ENCODE measurements around the gene UBE2D1. TPM values are rescaled to one million over a fixed set of nuclear protein-coding genes. Genes with fewer than 3 reads are reported as not detected.

UBE2D1 gene
- total and polyA plus RNA-seq, 2 donors (not counting 3 experiments of a cell fraction or from before 2014, with no cell fraction given): 13.5 to 14.5 TPM

DNA sequence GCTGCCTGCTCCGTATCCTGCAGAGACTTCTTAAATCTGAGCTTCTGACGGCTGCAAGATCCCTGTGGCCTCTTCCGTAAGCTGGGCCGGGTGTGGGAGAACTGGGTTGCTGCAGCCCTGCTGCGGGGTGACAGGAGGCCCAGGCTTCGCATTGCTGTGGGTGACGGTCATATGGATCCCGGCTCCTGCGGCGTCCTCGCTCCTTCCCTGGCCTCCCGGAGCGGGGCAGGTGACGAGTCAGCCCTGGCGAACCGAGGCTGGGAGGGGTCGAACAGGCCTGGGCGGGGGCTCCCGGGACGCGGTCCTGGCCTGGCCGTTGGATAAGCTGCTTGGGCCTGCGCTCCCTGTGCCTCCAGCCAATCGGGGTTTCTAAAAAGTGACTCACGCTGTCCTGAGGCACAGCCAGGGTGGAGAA is 7.8 kb upstream of the UBE2D1 start:
- no peaks in the 10 kb centered on the region for H3K36me3 ChIP-seq (ENCODE audit: control insufficient read depth in 2 of 2, extremely low read depth in 1 of 2, insufficient read depth in 2 of 2, low read length in 2 of 2)
- H3K4me1 ChIP-seq (ENCODE audit: control insufficient read depth, extremely low read depth, insufficient read depth, low read length): no peaks in the 10 kb centered on the region
- POLR2A ChIA-PET: no interaction called here
- H3K4me2 ChIP-seq (ENCODE audit: insufficient read depth, low read length): no peak overlapping the region
- no peaks in the 10 kb centered on the region for H3K79me2 ChIP-seq (ENCODE audit: control insufficient read depth, insufficient read depth, low read length)
- no peak overlapping the region for H3K27ac ChIP-seq (ENCODE audit: insufficient read depth, low read depth, low read length)
- dilution Hi-C loops (cut with MboI; ENCODE audit: extremely low pct_ligation_motif_present, low sequenced_read_pairs): no loop called here
- H3K9me1 ChIP-seq (replicated peaks; ENCODE audit: control insufficient read depth, extremely low read depth, insufficient read depth, low read length): no peaks in the 10 kb centered on the region
- peak overlapping the region; percentile 78 for H2AFZ ChIP-seq (ENCODE audit: low read depth, low read length)
- peaks cover 11 to 30% of the 10 kb centered on the region in 2 experiments for H3K27me3 ChIP-seq (ENCODE audit: control insufficient read depth in 2 of 2, insufficient read depth in 2 of 2, low read length in 2 of 2)
- intact Hi-C loops (cut with micrococcal nuclease): no loop called here
- H3K4me3 ChIP-seq (replicated peaks in 1 of 3; ENCODE audit: insufficient read depth in 1 of 3, low read depth in 1 of 3, low read length in 3 of 3): peak overlapping the region in 1 of 3 experiments; percentile 14
- no peaks in the 10 kb centered on the region for H3K9me3 ChIP-seq (replicated peaks; ENCODE audit: control insufficient read depth, insufficient read depth, low read length)
- DNase-seq (ENCODE audit: low read depth, low spot score) (peak; percentile 4), FAIRE-seq (no peak)
- H3K9ac ChIP-seq (replicated peaks; ENCODE audit: extremely low read depth, insufficient read depth, low read length): no peak overlapping the region
- no peak for TF ChIP-seq JUN (IDR thresholded peaks at IDR 0.05; ENCODE audit: borderline replicate concordance, insufficient read depth, insufficient read length, low read depth)
- TF ChIP-seq FOS (IDR thresholded peaks at IDR 0.05; ENCODE audit: borderline replicate concordance, insufficient read depth, low read length): no peak
- TF ChIP-seq, protein P1, sequence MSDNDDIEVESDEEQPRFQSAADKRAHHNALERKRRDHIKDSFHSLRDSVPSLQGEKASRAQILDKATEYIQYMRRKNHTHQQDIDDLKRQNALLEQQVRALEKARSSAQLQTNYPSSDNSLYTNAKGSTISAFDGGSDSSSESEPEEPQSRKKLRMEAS (IDR thresholded peaks at IDR 0.05; ENCODE audit: insufficient read depth, insufficient read length): no peak
- no peak for TF ChIP-seq MYC (IDR thresholded peaks at IDR 0.05; ENCODE audit: low read depth, low read length)
- TF ChIP-seq, protein P2, sequence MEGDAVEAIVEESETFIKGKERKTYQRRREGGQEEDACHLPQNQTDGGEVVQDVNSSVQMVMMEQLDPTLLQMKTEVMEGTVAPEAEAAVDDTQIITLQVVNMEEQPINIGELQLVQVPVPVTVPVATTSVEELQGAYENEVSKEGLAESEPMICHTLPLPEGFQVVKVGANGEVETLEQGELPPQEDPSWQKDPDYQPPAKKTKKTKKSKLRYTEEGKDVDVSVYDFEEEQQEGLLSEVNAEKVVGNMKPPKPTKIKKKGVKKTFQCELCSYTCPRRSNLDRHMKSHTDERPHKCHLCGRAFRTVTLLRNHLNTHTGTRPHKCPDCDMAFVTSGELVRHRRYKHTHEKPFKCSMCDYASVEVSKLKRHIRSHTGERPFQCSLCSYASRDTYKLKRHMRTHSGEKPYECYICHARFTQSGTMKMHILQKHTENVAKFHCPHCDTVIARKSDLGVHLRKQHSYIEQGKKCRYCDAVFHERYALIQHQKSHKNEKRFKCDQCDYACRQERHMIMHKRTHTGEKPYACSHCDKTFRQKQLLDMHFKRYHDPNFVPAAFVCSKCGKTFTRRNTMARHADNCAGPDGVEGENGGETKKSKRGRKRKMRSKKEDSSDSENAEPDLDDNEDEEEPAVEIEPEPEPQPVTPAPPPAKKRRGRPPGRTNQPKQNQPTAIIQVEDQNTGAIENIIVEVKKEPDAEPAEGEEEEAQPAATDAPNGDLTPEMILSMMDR (IDR thresholded peaks at IDR 0.05; ENCODE audit: extremely low read depth in 1 of 2, insufficient read depth in 1 of 2, low read depth in 1 of 2, low read length in 2 of 2): no peak
- TF ChIP-seq POLR2AphosphoS5 (IDR thresholded peaks at IDR 0.05; ENCODE audit: insufficient read depth, low read depth, low read length): no peak
- TF ChIP-seq EZH2 (IDR thresholded peaks at IDR 0.05; ENCODE audit: borderline replicate concordance, low read depth, low read length, severe bottlenecking): no peak
- TF ChIP-seq POLR2A (IDR thresholded peaks at IDR 0.05; ENCODE audit: low read depth, low read length): no peak
- TF ChIP-seq GATA2 (IDR thresholded peaks at IDR 0.05; ENCODE audit: insufficient read depth, insufficient read length, low read depth, low read length): no peak
- no peaks in the 10 kb centered on the region for H4K20me1 ChIP-seq (replicated peaks; ENCODE audit: control insufficient read depth, extremely low read depth, insufficient read depth, low read length)
- CTCF ChIA-PET: interaction anchor here (1.6 kb wide), 1 partner anchor 23 kb away, joined by 3 read pairs; no protein-coding TSS in a partner anchor
- BruUV-seq (replicated peaks): no TSS peak
